OCI-LY3 (cell line): ENCODE measurements around the gene CELF2.

Experiments
- H2AFZ ChIP-seq: fragments of 200-600, 300-600 bp; shearing (Covaris generic); 2 replicates; pipeline ENCODE4 v1.6.0; 2014; ENCODE audit warnings: antibody characterized with exemption, low read depth, low read length
- H3K27ac ChIP-seq: fragments of 200-600, 300-600 bp; sonication (generic); 2 replicates; pipeline ENCODE4 v1.5.1; 2014; ENCODE audit warnings: mild to moderate bottlenecking, low read length, moderate library complexity, mixed read lengths
- H3K27me3 ChIP-seq: fragments of 200-600, 300-600 bp; sonication (generic); 2 replicates; pipeline ENCODE4 v1.6.1; 2014; ENCODE audit warnings: low read depth, low read length, mixed read lengths
- H3K36me3 ChIP-seq: fragments of 200-600, 300-600 bp; sonication (generic); replicated peaks from 2 replicates; pipeline ENCODE3; 2014; ENCODE audit warnings: low read depth, low read length, mixed read lengths
- H3K4me1 ChIP-seq: fragments of 300-600, 200-600 bp; sonication (generic); 2 replicates; pipeline ENCODE4 v1.6.1; 2014; ENCODE audit warnings: low read length, mixed read lengths
- H3K4me2 ChIP-seq: fragments of 200-600, 300-600 bp; sonication (generic); 2 replicates; pipeline ENCODE4 v1.6.1; 2014; ENCODE audit warnings: low read length, mixed read lengths
- H3K4me3 ChIP-seq: fragments of 300-600, 200-600 bp; sonication (generic); 2 replicates; pipeline ENCODE4 v1.5.1; 2014; ENCODE audit warnings: antibody characterized with exemption, mild to moderate bottlenecking, low read length, moderate library complexity
- H3K79me2 ChIP-seq: fragments of 300-600, 200-600 bp; shearing (Covaris generic); 2 replicates; pipeline ENCODE4 v1.6.1; 2014; ENCODE audit warnings: mild to moderate bottlenecking, low read length, mixed read lengths
- H3K9ac ChIP-seq: fragments of 300-600, 200-600 bp; shearing (Covaris generic); 2 replicates; pipeline ENCODE4 v1.6.0; 2014; ENCODE audit warnings: mild to moderate bottlenecking, low read length, moderate library complexity
- H3K9me3 ChIP-seq: fragments of 200-600, 300-600 bp; shearing (Covaris generic); 2 replicates; pipeline ENCODE4 v1.6.1; 2014; ENCODE audit warnings: low read length, mixed read lengths; ENCODE audit not compliant: insufficient read depth
- H4K20me1 ChIP-seq: fragments of 200-600, 300-600 bp; sonication (generic); 2 replicates; pipeline ENCODE4 v1.6.1; 2016; ENCODE audit warnings: low read length, mixed read lengths; ENCODE audit not compliant: insufficient read depth
- CTCF ChIP-seq: fragments of 200-600, 300-600 bp; sonication (generic); IDR thresholded peaks from 2 replicates; pipeline ENCODE4 v1.5.1; 2014; ENCODE audit warnings: antibody characterized with exemption, low read length, low read depth
- EZH2phosphoT487 ChIP-seq: fragments of 200-600 bp; shearing (Covaris generic); IDR thresholded peaks from 2 replicates; pipeline ENCODE4 v1.6.1; 2018; ENCODE audit warnings: antibody characterized with exemption, mixed run types, low read depth

Gene CELF2

DNA sequence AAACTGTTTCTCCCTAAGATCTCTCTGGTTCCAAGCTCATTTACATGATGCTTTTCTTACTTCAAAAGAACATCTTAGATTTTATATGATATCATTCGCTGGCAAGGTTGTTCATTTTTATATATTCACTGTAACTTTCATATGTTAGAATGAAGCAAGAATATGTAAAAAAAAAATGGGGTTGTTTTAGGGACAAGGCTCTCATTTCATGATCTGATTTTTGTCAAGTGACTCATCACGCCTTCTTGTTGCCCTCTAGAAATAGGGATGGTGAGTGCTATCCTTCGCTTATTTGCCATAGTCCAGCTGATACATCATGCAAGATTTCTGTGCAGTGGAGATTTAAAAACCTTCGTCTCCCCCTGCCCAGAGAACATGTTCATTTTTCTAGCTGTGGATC, 14.0 kb upstream of the CELF2 start:
- Histone ChIP-seq H3K27ac (no peak overlapping the region), H3K79me2 (no peaks in the 10 kb centered on the region), H3K9me3 (no peaks in the 10 kb centered on the region), H3K36me3 (no peaks in the 10 kb centered on the region), H3K4me3 (no peak overlapping the region), H3K4me2 (no peak overlapping the region), H2AFZ (no peak overlapping the region), H4K20me1 (no peaks in the 10 kb centered on the region), H3K27me3 (no peaks in the 10 kb centered on the region), H3K4me1 (no peaks in the 10 kb centered on the region), H3K9ac (no peak overlapping the region)
- no peak for TF ChIP-seq EZH2phosphoT487
- TF ChIP-seq CTCF: no peak

DNA sequence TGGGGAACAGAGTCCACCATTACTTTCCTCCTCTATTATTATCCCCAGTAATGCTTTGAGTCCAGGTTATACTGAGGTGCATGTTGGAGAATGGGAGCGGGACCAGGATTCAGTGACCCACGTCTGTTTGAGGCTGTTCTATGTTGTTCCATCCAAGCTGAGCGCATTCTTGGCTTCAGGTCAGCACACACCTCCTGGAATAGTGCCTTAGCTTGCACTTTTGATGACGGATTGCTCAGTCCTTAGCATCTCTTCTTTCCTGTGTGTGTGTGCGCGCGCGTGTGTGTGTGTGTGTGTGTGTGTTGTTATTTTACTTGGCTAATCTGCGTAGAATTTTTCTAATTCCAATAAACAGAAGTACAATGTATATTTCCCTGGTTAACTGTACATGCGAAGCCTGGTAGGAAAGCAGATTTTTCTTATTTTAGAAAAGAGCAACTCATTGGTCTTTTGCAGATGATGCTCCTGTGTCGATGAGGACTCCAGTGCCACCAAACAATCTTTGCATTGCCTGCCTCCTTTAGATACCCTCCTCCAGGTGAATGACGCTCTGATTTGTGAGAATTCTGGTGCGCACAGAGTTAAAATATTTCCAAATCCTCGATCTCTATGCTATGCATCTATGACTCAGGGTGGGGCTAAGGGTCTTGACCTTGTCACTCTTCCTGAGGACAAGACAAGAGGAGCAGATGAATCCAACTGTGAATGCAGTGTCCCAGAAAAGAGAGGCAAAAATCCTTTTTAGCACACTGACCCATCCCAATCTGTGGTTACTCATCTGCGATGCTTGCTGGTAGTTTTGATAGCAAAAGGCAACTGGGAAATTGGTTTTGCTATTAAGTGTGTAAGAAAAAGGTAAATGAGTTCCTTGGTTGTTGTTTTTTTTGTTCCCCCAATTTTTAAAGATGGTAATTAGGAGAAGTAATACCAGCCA, 13.3 kb upstream of the CELF2 start:
- H3K27me3 ChIP-seq: no peaks in the 10 kb centered on the region
- no peaks in the 10 kb centered on the region for H3K4me1 ChIP-seq
- TF ChIP-seq EZH2phosphoT487: no peak
- no peak for TF ChIP-seq CTCF
- H3K27ac ChIP-seq: no peak overlapping the region
- H3K4me3 ChIP-seq: no peak overlapping the region
- no peaks in the 10 kb centered on the region for H3K36me3 ChIP-seq
- H3K9me3 ChIP-seq: no peaks in the 10 kb centered on the region
- H2AFZ ChIP-seq: no peak overlapping the region
- H3K79me2 ChIP-seq: no peaks in the 10 kb centered on the region
- no peaks in the 10 kb centered on the region for H4K20me1 ChIP-seq
- H3K9ac ChIP-seq: no peak overlapping the region
- no peak overlapping the region for H3K4me2 ChIP-seq

- no peaks in the 10 kb centered on the region for H3K36me3 ChIP-seq
- H3K9ac ChIP-seq: no peak overlapping the region
- no peaks in the 10 kb centered on the region for H4K20me1 ChIP-seq
- no peaks in the 10 kb centered on the region for H3K4me1 ChIP-seq
- no peak for TF ChIP-seq CTCF
- no peak for TF ChIP-seq EZH2phosphoT487
- H3K9me3 ChIP-seq: no peaks in the 10 kb centered on the region
- H3K4me2 ChIP-seq: no peak overlapping the region
- H3K27ac ChIP-seq: no peak overlapping the region
- H3K4me3 ChIP-seq: no peak overlapping the region
- no peaks in the 10 kb centered on the region for H3K79me2 ChIP-seq
- no peak overlapping the region for H2AFZ ChIP-seq
- no peaks in the 10 kb centered on the region for H3K27me3 ChIP-seq
These were observed 11.8 kb upstream of the CELF2 start for GRCh38 chr10:11005725-11006427.

- Histone ChIP-seq H3K27ac (no peak overlapping the region), H3K36me3 (no peaks in the 10 kb centered on the region), H3K4me3 (no peak overlapping the region), H3K4me2 (no peak overlapping the region), H3K79me2 (no peaks in the 10 kb centered on the region), H3K27me3 (no peaks in the 10 kb centered on the region), H4K20me1 (no peaks in the 10 kb centered on the region), H3K9ac (no peak overlapping the region), H3K4me1 (no peaks in the 10 kb centered on the region), H2AFZ (no peak overlapping the region), H3K9me3 (no peaks in the 10 kb centered on the region)
- TF ChIP-seq CTCF (no peak), EZH2phosphoT487 (no peak)
These were observed 11.2 kb upstream of the CELF2 start for GRCh38 chr10:11006428-11006825.
